ENCODE results near the gene MBNL3. TPM values are rescaled to one million over a fixed set of nuclear protein-coding genes. Genes with fewer than 3 reads are reported as not detected.

Gene MBNL3
- total RNA-seq, 1 experiment from 2014 or later = 2.6 TPM

GRCh38 chrX:132367984-132368383 is 120.9 kb downstream of the MBNL3 start:
- H3K23ac ChIP-seq (ENCODE audit: insufficient read length, low read depth, low read length) = no peak overlapping the region
- H3K9me3 ChIP-seq (ENCODE audit: control insufficient read depth, low read depth, low read length) = no peaks in the 10 kb centered on the region
- no peaks in the 10 kb centered on the region for H3K79me2 ChIP-seq (ENCODE audit: insufficient read depth, low read length)
- H2BK12ac ChIP-seq (ENCODE audit: insufficient read length, low read depth, low read length) = no peak overlapping the region
- H3K4me2 ChIP-seq (ENCODE audit: insufficient read depth, insufficient read length, low read length) = no peak overlapping the region
- H3K14ac ChIP-seq (ENCODE audit: insufficient read depth, low read length) = no peak overlapping the region
- H2BK20ac ChIP-seq (ENCODE audit: low read depth, low read length, poor library complexity, severe bottlenecking) = no peak overlapping the region
- peaks cover 89% of the 10 kb centered on the region for H3K27me3 Mint-ChIP-seq (ENCODE audit: low read depth)
- no peak overlapping the region for H2AFZ ChIP-seq (ENCODE audit: low read length)
- 0 out of 7 replicates have a peak, but pooled peaks cover 0 to 1% (median 0%) of the 10 kb centered on the region in 3 experiments for H3K36me3 Mint-ChIP-seq (ENCODE audit: insufficient read depth in 1 of 3, low read depth in 3 of 3)
- no peaks in the 10 kb centered on the region for H3K79me1 ChIP-seq (ENCODE audit: insufficient read depth, low read depth, low read length, poor library complexity, severe bottlenecking)
- no peak for DNase-seq
- no peak overlapping the region for H4K91ac ChIP-seq (ENCODE audit: insufficient read length, low read depth, low read length)
- H2BK120ac ChIP-seq (ENCODE audit: low read depth, low read length, poor library complexity, severe bottlenecking) = no peak overlapping the region
- no peak overlapping the region for H3K56ac ChIP-seq (ENCODE audit: insufficient read length, low read depth, low read length)
- no peak overlapping the region for H4K5ac ChIP-seq (ENCODE audit: insufficient read length, low read depth, low read length)
- peaks cover 24 to 26% of the 10 kb centered on the region in 2 experiments for H3K4me1 Mint-ChIP-seq
- no peaks in the 10 kb centered on the region for H3K4me1 ChIP-seq (ENCODE audit: insufficient read depth, low read length)
- H3K27ac ChIP-seq (ENCODE audit: insufficient read length, low read depth, low read length) = no peak overlapping the region
- no peak overlapping the region for H3K4me3 Mint-ChIP-seq
- no peak overlapping the region for H3K27ac Mint-ChIP-seq
- H3K9ac ChIP-seq (ENCODE audit: extremely low read depth, insufficient read length, low read length) = no peak overlapping the region
- no peak overlapping the region for H3K4ac ChIP-seq (ENCODE audit: low read depth, low read length)
- H3T11ph ChIP-seq (ENCODE audit: low read length) = no peak overlapping the region
- TF ChIP-seq CTCF (conservative IDR thresholded peaks at IDR 0.05) = no peak
- H2BK5ac ChIP-seq (ENCODE audit: insufficient read length, low read length) = no peak overlapping the region
- no peak overlapping the region for H2BK15ac ChIP-seq (ENCODE audit: low read depth, low read length)
- H3K9me3 Mint-ChIP-seq = peaks cover 2 to 6% of the 10 kb centered on the region in 2 experiments; a peak in 4 of 5 replicates
- peaks cover 50% of the 10 kb centered on the region for H3K27me3 ChIP-seq (ENCODE audit: insufficient read depth, low read length)
- H4K20me1 ChIP-seq (ENCODE audit: control insufficient read depth, insufficient read depth, insufficient read length) = no peaks in the 10 kb centered on the region
- no peak overlapping the region for H4K8ac ChIP-seq (replicated peaks; ENCODE audit: insufficient read length, low read depth, low read length)
- H3K23me2 ChIP-seq (ENCODE audit: insufficient read length, low read depth, low read length, poor library complexity, severe bottlenecking) = no peaks in the 10 kb centered on the region
- H3K18ac ChIP-seq (ENCODE audit: insufficient read length, low read depth, low read length) = no peak overlapping the region
- H2AK5ac ChIP-seq (ENCODE audit: insufficient read length, low read length) = no peak overlapping the region
